ENCODE measurements around the gene JMJD7. TPM values are rescaled to one million over a fixed set of nuclear protein-coding genes. Genes with fewer than 3 reads are reported as not detected.

JMJD7 gene
- polyA plus RNA-seq, 3 donors: 8.8 to 9.4 (median 9.4) TPM

DNA sequence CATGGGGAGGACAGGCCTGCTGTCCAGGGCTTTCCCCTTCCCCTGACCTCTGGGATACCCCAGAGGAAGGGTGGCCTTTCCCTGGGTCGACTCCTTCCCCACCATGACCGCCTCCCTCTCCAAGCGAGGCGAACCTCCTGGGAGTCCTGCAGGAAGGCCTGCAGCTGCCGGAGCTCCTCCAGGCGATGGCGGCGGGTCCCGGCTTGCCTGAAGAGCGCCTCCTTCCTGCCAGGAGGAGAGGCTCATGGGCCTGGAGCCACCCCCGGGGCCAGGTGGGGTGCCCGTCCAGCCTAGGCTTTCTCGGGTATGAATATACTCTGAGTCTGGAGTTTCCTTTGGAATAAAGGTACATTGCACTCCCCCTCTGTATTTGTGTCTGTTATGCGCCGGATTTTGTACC, 30.9 kb downstream of the JMJD7 start:
- DNase-seq (ENCODE audit: low read depth in 3 of 3, low spot score in 2 of 3): no peak

DNA sequence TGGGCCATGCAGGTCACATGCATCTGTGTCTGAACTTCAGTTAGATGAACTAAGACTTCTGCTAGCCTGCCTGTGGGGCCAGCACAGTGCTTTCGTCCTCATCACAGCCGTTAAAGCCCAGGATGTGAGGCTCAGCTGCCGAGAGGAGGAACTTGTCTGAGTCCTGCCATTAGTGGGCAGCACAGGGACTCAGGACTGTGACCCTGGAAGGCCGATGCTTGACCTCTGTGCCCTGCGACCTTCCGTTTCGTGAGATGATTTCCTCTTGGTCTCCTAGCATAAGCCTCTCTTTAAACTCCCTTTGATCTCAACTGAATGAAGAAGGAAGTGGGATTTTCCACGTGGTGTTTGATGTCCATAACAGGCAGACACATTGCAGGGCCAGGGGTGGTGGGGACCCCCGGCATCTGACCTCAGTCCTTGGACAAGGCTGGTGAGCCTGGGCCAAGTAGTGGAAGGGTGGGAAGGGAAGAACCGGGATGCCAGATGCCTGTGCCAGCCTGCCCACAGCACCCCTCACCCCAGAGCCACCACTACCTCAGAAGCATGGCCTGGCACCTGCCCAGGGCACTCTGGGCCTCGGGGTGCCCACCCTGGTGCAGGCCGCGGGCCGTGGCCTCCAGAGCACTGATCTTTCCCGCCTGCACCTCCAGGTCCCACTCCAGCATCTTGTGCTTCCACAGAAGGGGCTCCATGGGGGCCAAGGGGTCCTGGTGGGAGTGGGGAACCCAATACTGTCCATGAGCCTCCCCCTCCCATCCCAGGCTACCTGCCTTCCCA, 32.3 kb downstream of the JMJD7 start:
- DNase-seq (ENCODE audit: low read depth in 3 of 3, low spot score in 2 of 3): no peak

DNA sequence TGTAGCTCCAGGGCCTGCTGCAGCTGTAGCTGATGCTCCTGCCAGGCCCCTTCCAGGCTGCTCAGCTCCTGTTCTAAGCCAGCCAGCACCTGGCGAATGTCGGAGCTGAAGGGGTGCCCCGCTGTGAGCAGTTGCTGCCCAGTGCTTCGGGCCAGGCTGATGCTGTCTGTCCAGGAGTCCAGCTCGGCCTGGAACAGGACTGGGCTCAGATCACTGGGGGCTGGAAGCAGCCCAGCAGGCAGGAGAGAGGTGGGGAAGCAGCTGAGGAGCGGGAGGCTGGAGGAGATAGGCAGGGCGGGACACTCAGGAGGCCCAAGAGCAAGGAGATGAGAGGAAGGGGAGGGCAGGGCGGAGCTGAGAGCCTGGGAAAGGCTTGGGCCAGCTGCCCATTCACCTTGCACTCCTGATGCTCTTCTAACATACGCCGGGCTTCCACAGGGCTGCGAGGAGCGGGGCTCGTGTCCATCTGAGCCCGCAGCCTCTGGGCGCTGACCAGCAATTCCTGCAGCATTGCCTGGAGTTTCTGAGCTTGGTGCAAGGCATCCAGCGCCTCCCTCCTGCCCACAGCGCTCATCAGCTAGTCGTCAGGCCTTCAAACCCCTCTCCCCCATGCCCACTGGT, 34.0 kb downstream of the JMJD7 start:
- DNase-seq (ENCODE audit: low read depth in 3 of 3, low spot score in 2 of 3): no peak

DNA sequence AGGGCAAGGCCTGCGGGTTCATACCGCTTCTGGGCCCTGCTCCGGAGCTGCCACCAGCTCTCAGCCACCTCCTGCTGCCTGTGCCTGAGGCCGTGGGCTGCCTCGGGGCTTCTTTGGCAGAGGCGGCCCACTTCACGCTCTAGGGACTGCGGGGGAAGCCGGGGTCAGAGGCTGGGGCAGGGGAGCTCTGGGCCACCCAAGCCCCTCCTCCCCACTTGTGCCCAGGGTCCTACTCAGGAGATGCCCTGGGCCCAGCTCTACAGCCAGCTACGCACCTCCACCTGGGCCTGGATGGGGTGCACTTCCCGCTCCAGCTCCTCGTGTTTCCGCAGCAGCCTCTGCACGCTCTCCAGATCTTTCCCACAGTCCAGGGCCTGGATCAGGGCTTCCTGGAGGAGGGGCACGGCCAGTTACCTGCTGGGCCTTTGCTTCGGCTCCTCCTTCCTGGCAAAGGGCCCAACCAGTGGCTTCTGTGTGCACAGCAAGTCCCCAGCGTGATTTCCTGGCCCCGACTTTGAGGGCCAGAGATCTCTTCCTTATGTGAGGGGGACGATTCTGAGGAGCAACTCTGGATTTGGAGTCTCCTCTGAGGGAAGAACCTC, 34.7 kb downstream of the JMJD7 start:
- no peak for DNase-seq (ENCODE audit: low read depth in 3 of 3, low spot score in 2 of 3)

DNA sequence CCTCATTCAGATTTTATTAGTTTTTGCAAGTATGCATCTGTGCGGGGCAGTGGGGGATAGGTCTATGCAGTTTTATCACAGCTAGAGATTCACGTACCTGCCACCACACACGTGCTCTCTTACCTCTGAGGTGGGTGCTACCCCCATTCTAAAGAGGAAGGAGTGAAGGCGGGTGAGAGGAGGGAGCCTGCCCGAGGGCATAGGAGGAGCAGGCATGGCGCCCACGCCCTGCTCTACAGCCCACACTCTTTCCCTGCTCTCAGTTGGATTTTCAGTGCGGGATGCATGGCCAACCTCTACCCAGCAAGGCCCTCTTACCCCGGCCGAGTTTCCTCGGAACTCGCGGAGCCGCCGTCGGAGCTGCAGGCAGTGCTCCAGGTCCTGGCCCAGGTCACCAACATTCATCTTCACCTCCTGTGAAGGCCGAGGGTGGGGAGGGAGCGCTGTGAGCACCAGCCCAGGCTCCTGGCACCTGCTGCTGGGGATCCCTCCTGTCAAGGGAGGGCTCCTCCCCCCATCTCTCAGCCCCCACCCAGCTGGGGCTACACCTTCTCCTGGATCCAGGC, 37.7 kb downstream of the JMJD7 start:
- no peak for DNase-seq (ENCODE audit: low read depth in 3 of 3, low spot score in 2 of 3)

DNA sequence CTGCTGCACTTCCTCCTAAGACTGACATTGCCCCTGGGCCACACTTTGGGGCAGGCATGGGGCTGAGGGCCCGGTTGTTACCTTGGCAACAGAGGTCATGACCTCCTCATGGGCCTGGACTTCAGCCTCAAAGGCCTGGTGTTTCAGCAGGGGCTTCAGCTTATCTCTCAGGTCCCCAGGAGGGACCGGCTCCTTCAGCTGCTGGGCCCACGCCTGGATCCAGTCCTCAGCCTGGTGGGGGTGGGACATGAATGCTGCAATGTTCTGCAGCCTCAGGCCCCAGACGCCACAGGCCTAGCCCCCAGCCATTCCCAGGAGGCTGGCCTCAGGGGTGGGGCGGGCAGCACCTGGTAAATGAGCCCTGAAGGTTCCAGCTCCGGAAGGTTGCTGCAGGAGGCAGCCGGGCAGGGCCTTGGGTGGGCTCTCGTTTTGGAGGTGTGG, 38.4 kb downstream of the JMJD7 start:
- no peak for DNase-seq (ENCODE audit: low read depth in 3 of 3, low spot score in 2 of 3)

DNA sequence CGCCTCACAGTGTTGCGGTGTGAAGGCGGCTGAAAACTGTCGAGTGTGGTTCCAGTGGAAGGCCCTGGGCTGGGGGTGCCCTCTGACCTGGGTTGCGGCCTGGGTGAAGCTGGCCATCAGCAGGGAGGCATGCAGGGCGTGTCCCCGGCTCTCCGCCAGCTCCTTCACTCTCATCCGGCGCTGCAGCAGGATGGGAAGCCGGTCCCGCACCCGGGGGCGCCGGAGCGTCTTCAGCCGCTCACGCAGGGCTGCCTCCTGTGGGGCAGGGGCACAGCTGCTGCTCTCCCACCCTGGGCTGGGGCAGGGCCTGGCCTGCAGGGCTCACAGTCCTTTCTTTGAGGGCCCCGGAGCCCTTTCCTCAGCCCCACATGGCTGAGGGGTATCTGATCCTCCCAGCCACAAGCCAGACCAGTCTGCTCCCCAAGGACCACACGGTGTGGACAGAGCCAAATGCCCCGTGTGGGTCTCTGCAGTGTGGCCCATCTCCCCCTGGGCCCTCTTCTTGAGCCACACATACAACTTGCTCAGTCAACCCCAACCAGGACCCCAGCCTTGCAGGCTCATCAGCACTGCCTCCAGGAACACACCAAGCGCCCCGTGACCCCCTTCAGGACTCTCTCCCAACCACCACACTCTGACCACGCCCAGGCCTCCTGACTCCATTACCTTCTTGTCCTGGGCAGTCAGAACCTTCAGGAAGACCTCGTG, 39.1 kb downstream of the JMJD7 start:
- DNase-seq (ENCODE audit: low read depth in 3 of 3, low spot score in 2 of 3): no peak

DNA sequence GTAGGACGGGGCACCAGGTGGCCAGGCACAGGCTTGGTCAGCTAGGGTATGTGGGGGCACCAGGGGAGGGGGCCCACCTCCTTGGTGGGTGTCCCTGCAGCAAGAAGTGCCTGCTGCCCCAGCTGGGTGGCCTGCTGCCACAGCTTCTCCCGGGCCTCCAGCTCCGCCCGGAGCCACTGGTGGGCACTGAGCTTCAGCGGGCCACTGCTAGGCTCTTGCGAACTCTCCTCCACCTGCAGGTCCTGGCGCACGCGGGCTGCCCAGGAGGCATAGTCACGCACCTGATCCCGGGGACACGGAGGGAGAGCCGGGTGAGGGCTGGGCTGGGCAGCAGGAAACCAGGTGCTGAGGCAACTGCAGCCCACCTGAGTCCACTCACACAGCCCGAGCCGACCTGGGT, 40.4 kb downstream of the JMJD7 start:
- no peak for DNase-seq (ENCODE audit: low read depth in 3 of 3, low spot score in 2 of 3)

DNA sequence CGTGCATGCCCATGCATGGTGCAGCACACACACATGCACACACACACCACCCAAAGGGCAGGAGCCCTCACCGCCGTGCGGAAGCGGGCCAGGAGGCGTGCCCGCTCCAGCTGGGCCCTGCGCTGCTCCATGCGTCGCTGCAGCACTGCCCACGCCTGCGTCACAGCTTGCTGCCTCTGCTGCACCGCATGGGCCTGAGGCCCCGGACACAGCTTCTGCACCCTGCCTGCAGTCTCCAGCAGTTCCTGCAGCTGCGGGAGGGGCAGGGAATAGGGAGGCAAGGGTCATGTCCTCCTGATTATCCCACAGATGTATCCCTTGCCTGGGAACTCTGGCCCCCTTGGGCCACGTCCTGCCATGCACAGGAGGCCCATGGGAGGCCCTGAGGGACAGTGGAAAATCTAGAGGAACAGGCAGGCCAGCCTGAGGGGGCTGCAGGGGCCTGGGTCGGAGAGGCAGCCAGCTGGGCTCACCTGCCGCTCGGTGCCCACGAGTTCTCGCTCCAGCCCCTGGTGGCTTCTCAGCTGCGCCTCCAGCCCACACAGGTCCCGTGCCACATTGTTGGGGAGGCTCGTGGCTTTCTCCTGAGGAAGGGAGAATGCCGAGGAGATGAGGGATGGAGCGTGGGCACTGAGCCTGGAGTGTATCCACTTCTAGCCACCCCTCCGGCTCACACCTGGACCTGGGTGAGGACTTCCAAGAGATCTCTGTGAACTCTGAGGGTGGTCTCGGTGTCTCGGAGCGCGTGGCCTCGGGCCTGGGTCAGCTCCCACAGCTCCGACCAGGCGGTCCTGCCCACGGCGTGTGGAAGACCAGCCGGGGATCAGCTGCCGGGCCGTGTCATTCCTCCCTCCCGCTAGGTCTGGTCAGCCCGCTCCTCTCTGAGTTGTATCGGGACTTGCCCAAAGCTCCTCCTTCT, 42.1 kb downstream of the JMJD7 start:
- DNase-seq (ENCODE audit: low read depth in 3 of 3, low spot score in 2 of 3): no peak

DNA sequence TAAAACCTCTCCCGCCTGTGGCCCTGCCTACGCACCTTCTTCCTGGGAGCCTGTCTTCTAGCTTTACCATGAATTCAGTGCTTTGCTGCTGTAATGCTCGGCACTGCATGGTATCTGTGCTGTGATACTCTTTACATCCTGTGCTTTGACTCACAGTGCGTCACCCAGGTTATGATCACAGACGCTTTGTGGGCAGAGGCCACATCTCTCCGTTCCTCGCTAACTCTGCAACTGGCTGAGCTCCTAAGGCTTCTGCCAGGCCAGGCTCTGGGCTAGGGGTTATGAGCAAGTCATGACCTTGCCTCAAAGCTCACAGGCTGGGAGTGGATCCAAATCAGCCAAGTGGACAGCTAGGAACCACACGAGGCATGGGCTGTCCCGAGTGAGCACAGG, 42.8 kb downstream of the JMJD7 start:
- no peak for DNase-seq (ENCODE audit: low read depth in 3 of 3, low spot score in 2 of 3)

DNA sequence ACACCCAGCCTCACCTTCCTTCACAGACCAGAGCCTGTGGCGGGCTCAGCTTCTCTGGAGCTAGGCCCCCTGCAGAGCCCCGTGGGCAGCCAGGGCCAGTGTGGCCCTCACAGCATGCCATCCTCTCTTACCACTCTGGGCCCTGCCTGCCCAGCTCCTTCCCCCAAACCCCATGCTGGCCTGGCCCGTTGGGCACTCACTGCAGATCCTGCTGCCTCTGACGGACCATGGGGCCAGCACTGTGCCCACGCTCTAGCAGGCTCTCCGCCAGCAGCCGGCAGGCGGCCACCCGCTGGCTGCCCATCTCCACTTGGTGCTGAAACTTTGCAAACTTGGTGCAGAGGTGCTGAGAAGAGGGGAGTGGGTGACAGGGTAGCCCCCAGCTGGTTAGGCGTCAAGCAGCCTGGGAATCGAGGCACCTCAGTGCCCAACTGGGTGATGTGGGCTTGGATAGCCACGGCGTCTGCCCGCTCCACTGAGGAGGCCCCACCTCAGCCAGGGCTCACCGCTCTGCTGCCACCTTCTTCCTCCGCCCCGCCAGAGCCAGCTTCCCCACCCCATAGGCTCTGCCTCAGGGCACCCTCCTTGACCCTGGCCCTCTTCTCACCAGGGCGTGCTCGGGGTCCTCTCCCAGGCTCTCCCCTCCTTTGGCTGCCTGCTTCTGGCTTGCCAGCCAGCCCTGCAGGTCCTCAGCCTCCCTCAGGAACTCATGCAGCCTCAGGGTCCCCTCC, 43.4 kb downstream of the JMJD7 start:
- DNase-seq (ENCODE audit: low read depth in 3 of 3, low spot score in 2 of 3): no peak

DNA sequence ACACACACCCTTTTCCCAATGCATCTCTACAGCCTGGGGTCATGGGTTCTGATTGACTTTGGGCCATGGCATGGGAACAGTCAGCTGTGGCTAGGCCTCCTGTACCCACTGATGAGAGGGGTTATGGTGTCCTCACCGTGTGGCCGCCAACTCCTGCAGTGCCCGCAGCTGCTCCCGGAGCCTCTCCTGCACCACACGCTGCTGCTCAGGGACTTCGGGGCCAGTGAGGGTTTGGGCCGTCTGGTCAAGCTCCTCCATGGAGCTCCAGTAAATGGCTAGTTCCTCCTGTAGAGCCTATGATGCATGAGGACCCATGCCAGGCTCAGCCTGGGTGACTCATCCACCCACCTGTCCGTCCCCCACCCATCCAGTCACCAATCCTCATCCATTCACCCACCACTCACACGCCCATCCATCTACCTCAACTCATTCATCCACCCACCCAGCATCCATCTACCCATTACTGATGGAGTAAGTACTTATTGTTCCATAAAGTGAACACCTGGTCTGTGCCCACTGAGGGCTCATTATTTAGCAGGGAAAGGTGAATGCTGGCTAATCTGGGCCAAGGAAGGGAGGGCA, 44.4 kb downstream of the JMJD7 start:
- DNase-seq (ENCODE audit: low read depth in 3 of 3, low spot score in 2 of 3): no peak

DNA sequence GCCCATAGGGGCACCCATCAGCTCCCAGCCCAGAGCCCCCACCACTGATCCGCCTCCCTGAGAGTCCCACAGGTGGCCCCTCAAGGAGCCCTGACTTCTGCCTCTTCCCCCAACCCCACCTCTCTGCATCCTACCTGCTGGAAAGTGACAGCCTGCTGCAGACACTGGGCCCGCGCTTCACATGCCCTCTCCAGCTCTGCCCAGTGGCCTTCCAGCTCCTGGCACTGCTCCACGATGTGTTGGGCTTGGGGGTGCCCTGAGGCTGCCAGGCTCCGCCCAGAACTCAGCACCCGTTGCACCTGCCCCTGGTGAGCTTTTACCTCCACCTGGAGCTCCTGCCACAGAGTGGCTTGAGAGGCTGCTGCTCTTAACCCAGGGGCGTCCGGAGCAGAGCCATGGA, 45.8 kb downstream of the JMJD7 start:
- DNase-seq (ENCODE audit: low read depth in 3 of 3, low spot score in 2 of 3): no peak

DNA sequence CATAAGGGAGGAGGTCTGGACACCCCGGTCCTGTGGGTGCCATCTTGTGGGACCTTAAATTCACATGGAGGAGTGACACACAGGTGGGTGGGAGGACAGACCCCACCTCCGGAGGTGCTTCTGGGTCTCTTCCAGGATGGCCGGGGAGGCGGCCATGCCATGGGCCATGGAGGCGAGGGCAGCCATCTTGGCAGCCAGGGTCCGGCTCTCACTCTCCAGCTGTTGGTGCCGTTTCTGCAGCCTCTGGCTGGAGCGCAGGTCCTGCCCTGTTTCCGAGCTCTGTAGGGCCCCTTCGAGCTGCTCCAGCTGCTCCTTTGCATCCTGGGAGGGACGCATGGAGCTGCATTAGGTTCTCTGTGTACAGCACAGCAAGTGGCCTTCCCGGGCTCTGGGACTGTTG, 46.8 kb downstream of the JMJD7 start:
- DNase-seq (ENCODE audit: low read depth in 3 of 3, low spot score in 2 of 3): no peak

DNA sequence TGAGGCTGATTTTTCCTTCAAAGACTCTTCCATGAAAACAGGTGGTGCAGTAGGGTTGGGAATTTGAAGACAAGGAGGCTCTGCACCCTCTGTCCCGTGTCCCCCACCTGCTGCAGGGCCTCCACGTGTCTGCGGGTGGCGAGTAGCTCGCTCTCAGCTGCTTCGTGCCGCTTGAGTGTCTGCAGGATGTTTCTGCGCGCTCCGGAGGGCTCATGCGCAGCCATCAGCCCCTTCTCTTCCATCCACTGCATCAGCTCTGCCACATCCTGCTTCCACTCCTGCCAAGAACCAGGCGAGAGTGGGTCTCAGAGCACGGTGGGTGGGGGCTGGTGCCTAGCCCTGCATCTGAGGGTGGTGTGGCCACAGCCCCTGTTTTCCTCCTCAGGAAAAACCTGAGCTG, 48.1 kb downstream of the JMJD7 start:
- DNase-seq (ENCODE audit: low read depth in 3 of 3, low spot score in 2 of 3): no peak

DNA sequence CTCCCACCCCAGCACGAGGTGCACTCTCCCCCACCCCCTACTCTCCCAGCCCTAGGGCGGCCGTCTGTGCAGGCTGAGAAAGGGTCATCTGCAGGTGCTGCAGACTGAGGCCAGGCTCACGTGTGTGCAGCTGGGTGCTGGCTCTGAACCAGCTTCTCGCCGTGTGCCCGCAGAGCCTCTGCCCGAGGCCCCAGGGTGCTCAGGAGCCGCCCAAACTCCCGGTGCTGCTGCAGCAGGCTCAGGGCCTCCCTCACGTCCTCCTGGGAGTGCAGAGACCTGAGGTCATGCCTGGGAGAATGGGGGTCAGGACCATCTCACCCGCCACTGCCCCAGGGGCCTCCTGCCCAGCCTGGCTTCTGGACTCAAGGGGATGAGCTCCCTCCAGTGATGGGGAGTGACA, 48.8 kb downstream of the JMJD7 start:
- DNase-seq (ENCODE audit: low read depth in 3 of 3, low spot score in 2 of 3): no peak

DNA sequence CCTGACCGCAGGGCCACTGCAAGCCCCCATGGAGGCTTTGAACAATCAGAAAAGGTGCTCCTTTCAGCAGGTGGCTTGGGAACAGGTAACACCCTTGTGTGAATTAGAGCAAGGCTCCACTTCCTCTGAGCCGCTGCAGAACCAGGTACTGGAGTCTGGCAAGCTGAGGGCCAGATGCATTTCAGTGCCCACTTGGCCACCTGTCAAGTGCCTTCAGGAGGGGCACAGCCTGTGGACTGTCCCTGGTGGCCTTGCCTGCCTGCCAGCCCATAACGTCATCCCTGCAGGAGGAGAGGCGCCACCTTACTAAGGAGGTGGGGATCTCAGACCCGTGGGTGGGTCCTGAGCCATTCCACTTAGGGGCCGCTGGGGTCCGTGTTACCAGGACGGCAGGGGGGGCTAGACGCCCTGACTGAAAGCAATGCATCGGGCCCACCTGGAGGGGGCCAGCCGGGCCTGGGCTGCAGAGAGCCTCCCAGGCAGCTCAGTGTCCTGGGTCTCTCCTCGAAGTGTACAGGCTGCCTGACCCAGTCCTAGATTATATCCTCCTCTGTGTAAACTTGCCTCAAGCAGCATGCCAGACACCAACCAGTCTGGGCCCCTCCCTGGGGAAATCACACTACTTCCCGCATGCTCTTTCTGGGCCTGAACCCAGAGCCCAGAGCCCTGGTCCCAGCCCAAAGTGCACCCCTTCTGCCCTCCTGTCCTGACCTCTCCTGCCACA, 49.9 kb downstream of the JMJD7 start:
- DNase-seq (ENCODE audit: low read depth in 3 of 3, low spot score in 2 of 3): no peak

DNA sequence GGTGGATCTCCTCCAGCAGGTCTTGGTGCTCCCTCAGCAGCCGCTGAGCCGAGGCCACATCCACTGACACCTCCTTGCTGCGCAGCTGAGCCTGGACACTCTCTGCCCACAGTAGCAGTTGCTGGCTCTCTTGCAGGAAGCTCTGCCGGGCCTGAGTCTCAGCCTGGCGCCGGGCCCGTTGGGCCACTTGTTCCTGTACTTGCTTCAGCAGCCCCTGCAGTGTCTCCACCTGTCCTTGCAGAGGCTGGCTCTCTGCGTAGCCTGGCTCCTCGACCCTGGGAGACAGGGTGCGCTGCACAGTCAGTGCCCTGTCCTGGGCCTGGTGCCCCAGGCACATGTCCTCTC, 50.4 kb downstream of the JMJD7 start:
- DNase-seq (ENCODE audit: low read depth in 3 of 3, low spot score in 2 of 3): no peak
